Mucosa of descending colon (tissue), 3 donors: ENCODE results near the gene WDR49. TPM values are rescaled to one million over a fixed set of nuclear protein-coding genes. Genes with fewer than 3 reads are reported as not detected.

Experiments
- ATAC-seq: fragments of 200-7000 bp; cut with Tn5 transposase; one replicate; pipeline ENCODE4 v1.9.1; 2020; ENCODE audit warnings: mild to moderate bottlenecking, moderate library complexity
- DNase-seq, 3 donors: peaks; one replicate each; pipeline ENCODE4 v3.0.0-alpha.2; 2020
- H3K36me3 ChIP-seq: fragments of 200-600 bp; one replicate; pipeline ENCODE4 v1.8.0; 2021; ENCODE audit warnings: low read depth, mild to moderate bottlenecking
- H3K4me1 ChIP-seq: fragments of 200-600 bp; one replicate; pipeline ENCODE4 v1.8.0; 2021; ENCODE audit warnings: low read depth, mild to moderate bottlenecking
- H3K4me3 ChIP-seq: fragments of 200-600 bp; one replicate; pipeline ENCODE4 v1.8.0; 2021; ENCODE audit warnings: mild to moderate bottlenecking
- H3K9me3 ChIP-seq: fragments of 200-600 bp; one replicate; pipeline ENCODE4 v1.8.0; 2021; ENCODE audit warnings: mild to moderate bottlenecking
- intact Hi-C, 2 donors: fragments of 100-400 bp; cut with DNase I in 1 of 2; cut with micrococcal nuclease in 1 of 2; formaldehyde crosslinking; loops; one replicate each; pipeline versions ENCODE4 v1.11.0 to v1.11.1; 2022; cut with DNase I, micrococcal nuclease
- total RNA-seq, 3 donors: library from RNA; stranded (reverse); fragmentation: NEBNext Ultra II Directional in 2 of 3; extraction: Animal tissue kit (Norgen Biotek cat#: 25700) in 2 of 3; gene quantifications; one replicate each; pipeline versions ENCODE4 v1.2.1 to v1.2.4, GENCODE V29; 2021 to 2023
- TF ChIP-seq, protein P1 (sequence below): fragments of 200-600 bp; IDR thresholded peaks from one replicate; pipeline ENCODE4 v1.8.0; 2022; ENCODE audit warnings: antibody characterized with exemption, mild to moderate bottlenecking
- donor health status: DM: no; HTN: no; CAD: no; lungs with moderate emphysema.
- donor health status: DM: no; HTN: no; CAD: no.
- donor health status: DM: no; HTN: yes; CAD: no.

Gene WDR49
- total RNA-seq, 3 donors from 2014 or later: 0.46 to 0.95 (median 0.81) TPM

DNA sequence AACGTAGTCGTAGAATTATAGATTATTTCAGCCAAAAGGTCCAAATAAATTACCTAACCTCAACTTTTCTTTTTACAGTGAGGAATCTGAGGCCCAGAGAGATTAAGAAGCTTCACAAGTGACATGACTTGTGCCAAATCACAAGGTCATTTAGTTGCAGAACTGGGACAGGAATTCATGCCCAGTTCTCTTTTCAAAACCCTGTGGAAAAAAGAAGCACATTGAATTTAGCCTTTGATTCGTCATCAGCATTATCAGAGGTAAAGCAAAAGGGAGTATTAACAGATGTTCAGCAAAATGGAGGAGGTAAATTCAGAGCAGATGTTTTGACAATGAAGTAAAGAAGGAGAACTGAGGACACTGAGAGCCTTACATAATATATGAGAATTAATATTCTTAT lies 184.4 kb downstream of the WDR49 start:
- Histone ChIP-seq H3K9me3 (no peaks in the 10 kb centered on the region), H3K4me3 (no peak overlapping the region), H3K4me1 (no peaks in the 10 kb centered on the region), H3K36me3 (no peaks in the 10 kb centered on the region)
- no peak for DNase-seq
- TF ChIP-seq, protein P1, sequence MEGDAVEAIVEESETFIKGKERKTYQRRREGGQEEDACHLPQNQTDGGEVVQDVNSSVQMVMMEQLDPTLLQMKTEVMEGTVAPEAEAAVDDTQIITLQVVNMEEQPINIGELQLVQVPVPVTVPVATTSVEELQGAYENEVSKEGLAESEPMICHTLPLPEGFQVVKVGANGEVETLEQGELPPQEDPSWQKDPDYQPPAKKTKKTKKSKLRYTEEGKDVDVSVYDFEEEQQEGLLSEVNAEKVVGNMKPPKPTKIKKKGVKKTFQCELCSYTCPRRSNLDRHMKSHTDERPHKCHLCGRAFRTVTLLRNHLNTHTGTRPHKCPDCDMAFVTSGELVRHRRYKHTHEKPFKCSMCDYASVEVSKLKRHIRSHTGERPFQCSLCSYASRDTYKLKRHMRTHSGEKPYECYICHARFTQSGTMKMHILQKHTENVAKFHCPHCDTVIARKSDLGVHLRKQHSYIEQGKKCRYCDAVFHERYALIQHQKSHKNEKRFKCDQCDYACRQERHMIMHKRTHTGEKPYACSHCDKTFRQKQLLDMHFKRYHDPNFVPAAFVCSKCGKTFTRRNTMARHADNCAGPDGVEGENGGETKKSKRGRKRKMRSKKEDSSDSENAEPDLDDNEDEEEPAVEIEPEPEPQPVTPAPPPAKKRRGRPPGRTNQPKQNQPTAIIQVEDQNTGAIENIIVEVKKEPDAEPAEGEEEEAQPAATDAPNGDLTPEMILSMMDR: no peak
- ATAC-seq: no peak
- intact Hi-C loops: no loop called here

DNA sequence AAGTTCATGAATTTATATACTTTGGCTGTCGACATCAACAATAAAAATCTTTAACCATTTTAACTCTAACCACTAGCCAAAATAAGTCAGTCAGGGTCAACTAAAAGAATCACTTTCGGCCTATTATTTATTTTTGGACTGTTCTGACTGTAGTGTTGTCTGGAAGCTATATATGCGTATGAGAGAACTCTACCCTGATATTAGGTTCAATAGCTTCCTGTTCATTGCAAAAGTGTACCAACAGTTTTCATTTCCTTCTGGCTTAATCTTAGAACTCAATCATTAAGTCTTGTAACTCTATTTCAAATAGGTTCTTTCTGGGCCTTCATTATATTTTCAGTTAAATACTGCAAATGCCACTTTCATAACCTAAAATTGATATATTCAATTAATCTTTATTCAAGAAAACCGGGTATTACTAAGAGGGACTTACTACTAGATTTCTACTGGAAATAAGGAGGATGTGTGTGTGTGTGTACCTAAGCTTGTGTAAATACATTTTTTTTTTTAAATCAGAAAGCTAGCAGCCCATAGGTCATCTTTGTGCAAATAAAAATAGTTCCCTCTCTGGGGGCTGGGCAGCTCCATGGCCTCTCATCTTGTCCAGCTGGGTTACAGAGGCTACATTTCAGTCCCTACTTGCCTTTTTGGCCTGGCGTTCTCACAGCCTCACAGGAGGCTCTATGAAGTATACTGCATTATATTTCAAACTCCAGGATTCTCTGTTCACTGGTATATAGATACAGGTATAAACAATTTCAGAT lies 185.7 kb downstream of the WDR49 start:
- intact Hi-C loops: no loop called here
- H3K4me3 ChIP-seq: no peak overlapping the region
- no peak for DNase-seq
- H3K4me1 ChIP-seq: no peaks in the 10 kb centered on the region
- TF ChIP-seq, protein P1: no peak
- ATAC-seq: no peak
- no peaks in the 10 kb centered on the region for H3K9me3 ChIP-seq
- H3K36me3 ChIP-seq: no peaks in the 10 kb centered on the region

DNA sequence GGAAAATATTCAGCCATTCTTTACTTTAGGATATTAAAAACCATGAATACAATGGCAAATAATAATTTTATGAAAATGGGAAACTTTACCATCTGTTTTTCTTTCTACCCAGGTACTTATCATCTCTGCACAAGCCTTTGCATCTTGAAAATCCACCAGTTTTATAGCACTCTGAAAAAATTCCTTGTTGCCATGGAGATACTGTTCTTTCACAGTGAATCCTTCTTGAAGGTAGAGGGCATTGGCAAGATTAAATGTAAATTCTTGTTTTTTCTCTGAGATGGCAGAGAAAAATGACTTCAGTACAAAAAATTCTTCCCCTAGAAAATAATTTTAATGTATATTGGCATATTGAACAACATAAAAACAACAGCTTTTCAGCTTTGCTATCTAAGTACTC lies 186.8 kb downstream of the WDR49 start:
- ATAC-seq (no peak), DNase-seq (no peak)
- no peak overlapping the region for H3K4me3 ChIP-seq
- TF ChIP-seq, protein P1: no peak
- intact Hi-C loops: no loop called here
- H3K9me3 ChIP-seq: no peaks in the 10 kb centered on the region
- H3K36me3 ChIP-seq: no peaks in the 10 kb centered on the region
- no peaks in the 10 kb centered on the region for H3K4me1 ChIP-seq

DNA sequence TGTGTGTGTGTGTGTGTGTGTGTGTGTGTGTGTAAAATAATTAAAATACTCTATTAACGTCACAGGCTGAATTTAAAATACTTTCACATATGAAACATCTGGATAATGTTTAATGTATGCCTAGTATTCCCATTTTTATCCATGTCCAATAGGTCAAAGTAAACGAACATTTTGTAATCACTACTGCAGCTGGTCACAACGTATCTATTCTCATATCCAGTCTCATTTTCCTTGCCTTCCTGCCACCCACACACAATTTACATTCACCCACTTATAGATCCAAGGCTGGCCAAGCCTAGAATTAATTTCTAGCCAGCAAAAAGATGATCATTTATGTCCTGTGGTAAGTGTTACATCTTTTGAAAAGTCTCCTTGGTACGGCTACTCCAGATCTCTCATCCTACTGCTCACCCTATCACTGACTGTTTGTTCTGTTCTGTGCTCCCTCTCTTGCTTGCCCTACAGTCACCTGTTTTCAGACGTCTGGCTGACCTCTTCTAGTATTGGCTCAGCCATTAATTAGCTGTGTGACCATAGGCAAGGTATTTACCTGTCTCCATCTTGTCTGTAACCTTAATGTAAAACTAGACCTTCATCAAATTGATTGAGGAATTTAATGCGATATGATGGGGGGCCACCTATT lies 197.5 kb downstream of the WDR49 start:
- Histone ChIP-seq H3K4me1 (no peaks in the 10 kb centered on the region), H3K9me3 (no peaks in the 10 kb centered on the region), H3K4me3 (no peak overlapping the region), H3K36me3 (no peaks in the 10 kb centered on the region)
- TF ChIP-seq, protein P1: no peak
- DNase-seq: no peak
- no peak for ATAC-seq
- intact Hi-C loops: no loop called here

DNA sequence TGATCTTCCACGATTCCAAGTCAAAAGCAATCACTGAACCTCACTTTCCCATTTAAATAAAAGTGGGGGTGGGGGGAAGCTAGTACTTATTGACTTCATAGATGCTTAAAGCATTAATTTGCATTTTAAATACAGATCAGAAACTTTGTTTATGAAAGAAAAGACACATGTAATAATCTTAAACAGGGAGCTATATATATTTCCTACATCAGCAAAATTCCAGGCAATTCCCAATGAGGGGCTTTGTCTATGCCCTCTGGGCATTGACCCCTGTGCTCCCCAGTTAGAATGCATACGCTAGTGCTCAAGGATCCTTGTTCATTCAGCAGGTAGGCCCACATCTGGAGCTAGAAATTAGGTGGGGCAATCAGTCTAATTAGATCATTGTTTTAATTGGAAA lies 199.9 kb downstream of the WDR49 start:
- ATAC-seq: no peak
- TF ChIP-seq, protein P1: no peak
- intact Hi-C loops: no loop called here

More for the DNA sequence above, 199.9 kb downstream of the WDR49 start:
- Histone ChIP-seq H3K4me3 (no peak overlapping the region), H3K9me3 (no peaks in the 10 kb centered on the region), H3K4me1 (no peaks in the 10 kb centered on the region), H3K36me3 (no peaks in the 10 kb centered on the region)
- DNase-seq: no peak
